ENCODE results near the gene MRPL39.

The MRPL39 gene

DNA sequence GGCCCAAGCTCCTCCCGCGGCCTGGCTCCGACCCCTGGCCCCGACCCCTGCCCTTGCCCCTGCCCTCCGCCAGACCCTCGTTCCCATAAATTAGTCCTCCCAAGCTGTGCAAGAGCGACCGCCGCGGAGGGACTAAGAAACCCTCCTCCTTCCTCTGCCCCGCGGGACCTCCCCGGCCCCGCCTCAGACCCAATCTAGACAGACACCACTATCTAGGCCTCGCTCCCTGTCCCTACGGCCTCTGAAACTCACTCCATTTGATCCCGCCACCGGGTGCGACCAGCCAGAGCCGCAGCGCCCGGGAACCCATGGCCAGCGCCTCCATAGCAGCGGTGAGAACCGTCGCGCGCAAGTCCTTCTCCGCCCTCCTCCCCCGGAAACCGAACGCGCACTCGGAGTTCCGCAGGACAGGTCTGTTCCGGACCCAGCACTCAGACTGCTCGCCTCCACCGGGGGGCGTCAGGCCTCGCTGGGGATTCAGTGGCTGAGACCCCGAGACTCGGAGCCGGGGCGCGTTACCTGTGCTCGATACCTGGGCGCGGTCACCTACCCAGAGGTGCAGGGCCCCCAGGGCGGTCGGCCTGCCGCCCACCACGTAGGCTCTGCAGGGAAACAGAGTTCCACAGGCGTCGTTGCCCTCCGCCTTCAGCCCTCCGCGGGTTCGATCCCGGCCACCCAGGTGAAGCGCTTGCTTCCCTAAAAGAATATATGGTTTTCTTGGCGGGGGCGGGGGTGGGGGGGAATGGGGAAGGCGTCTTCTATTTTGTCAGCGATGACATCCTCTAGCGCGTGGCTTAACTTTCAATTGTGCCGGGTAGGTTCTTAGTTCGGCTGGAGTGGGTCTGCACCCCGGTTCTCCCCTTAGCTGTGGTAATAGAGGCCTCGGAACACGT lies at the start of gene MRPL39:
Gene MRPL39 (minus strand): TSS at position 331 of the 893 bp plus-strand sequence. CDS start 6 bp downstream, at position 325.
- DNase-seq = peak; percentile 91 to 92
- TF ChIP-seq POLR2A (IDR thresholded peaks at IDR 0.05; ENCODE audit: low read length) (peak; percentile 79), GATA1 (IDR thresholded peaks at IDR 0.05; ENCODE audit: low read depth, low read length) (no peak)

- TF ChIP-seq POLR2A (IDR thresholded peaks at IDR 0.05; ENCODE audit: low read length) (no peak), GATA1 (IDR thresholded peaks at IDR 0.05; ENCODE audit: low read depth, low read length) (no peak)
- no peak for DNase-seq
These were observed 49.1 kb upstream of the MRPL39 start for GRCh38 chr21:25656412-25656811.

DNA sequence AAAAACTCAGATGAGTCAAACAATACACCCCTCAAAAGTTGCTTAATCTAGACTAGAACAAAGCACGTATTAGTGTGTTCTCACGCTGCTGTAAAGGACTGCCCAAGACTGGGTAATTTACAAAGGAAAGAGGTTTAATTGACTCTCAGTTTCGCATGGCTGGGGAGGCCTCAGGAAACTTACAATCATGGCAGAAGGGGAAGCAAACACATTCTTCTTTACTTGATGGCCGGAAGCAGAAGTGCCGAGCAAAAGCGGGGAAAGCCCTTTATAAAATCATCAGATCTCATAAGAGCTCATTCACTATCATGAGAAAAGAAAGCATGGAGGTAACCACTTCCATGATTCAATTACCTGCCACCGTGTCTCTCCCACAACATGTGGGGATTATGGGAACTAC lies 41.9 kb upstream of the MRPL39 start:
- no peak for DNase-seq
- TF ChIP-seq GATA1 (IDR thresholded peaks at IDR 0.05; ENCODE audit: low read depth, low read length) (no peak), POLR2A (IDR thresholded peaks at IDR 0.05; ENCODE audit: low read length) (no peak)

- TF ChIP-seq POLR2A (IDR thresholded peaks at IDR 0.05; ENCODE audit: low read length) (no peak), GATA1 (IDR thresholded peaks at IDR 0.05; ENCODE audit: low read depth, low read length) (no peak)
These were observed 40.4 kb upstream of the MRPL39 start for GRCh38 chr21:25647647-25648046.

DNA sequence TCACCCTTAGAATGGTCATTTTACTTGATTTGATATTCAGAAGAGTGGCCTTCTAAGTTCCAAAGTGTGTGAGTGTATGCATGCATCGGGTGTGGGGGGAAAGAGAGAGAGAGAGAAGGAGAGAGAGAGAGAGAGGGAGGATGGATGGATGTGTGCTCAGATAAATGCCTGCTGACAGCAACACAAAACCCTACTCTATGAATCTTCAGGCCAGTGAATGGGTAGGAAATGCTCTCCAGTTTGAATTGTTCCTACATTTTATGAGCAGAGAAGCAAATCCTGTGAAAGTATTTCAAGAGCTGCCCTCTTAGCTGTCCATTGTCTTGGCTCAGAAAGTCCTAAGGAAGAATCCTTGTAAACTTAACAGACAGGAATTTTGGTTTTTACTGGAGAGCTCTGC lies 39.2 kb upstream of the MRPL39 start:
- no peak for DNase-seq
- no peak for TF ChIP-seq POLR2A (IDR thresholded peaks at IDR 0.05; ENCODE audit: low read length)
- no peak for TF ChIP-seq GATA1 (IDR thresholded peaks at IDR 0.05; ENCODE audit: low read depth, low read length)

More at GRCh38 chr21:25647647-25648046, 40.4 kb upstream of the MRPL39 start:
- DNase-seq = no peak

- DNase-seq = no peak
- TF ChIP-seq GATA1 (IDR thresholded peaks at IDR 0.05; ENCODE audit: low read depth, low read length) (no peak), POLR2A (IDR thresholded peaks at IDR 0.05; ENCODE audit: low read length) (no peak)
These were observed 36.2 kb upstream of the MRPL39 start for GRCh38 chr21:25643486-25643885.

- DNase-seq = no peak
- TF ChIP-seq GATA1 (IDR thresholded peaks at IDR 0.05; ENCODE audit: low read depth, low read length) = no peak
- no peak for TF ChIP-seq POLR2A (IDR thresholded peaks at IDR 0.05; ENCODE audit: low read length)
These were observed 33.6 kb upstream of the MRPL39 start for GRCh38 chr21:25640943-25641292.

GRCh38 chr21:25640202-25640942 lies 33.1 kb upstream of the MRPL39 start:
- no peak for DNase-seq
- TF ChIP-seq POLR2A (IDR thresholded peaks at IDR 0.05; ENCODE audit: low read length) (no peak), GATA1 (IDR thresholded peaks at IDR 0.05; ENCODE audit: low read depth, low read length) (no peak)

DNA sequence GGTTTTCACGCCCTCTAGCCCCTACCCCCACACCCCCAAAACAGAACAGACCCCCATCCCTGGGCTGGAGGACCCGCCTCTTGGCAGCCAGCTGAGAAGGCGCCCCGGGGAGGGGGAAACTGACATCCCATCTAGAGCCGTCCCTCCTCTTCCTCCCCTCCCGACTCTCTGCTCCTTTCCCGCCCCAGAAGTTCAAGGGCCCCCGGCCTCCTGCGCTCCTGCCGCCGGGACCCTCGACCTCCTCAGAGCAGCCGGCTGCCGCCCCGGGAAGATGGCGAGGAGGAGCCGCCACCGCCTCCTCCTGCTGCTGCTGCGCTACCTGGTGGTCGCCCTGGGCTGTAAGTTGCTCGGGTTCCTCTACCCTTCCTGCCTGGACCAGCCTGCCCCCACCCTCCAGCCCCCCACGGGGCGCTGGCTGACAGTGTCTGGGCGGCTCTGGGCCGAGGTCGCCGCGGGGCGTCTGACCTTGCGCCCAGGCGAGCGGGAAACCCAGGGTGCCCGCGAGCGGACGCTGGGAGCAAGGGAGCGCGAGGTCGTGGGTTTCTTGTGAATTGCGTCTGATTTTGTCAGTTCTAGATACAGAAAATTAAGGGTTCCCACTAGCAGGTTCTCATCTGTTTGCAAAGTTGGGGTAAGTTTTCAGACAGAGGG lies 32.4 kb upstream of the MRPL39 start:
- peak in 1 of 2 experiments; percentile 5 for DNase-seq
- TF ChIP-seq GATA1 (IDR thresholded peaks at IDR 0.05; ENCODE audit: low read depth, low read length) = no peak
- TF ChIP-seq POLR2A (IDR thresholded peaks at IDR 0.05; ENCODE audit: low read length) = no peak

DNA sequence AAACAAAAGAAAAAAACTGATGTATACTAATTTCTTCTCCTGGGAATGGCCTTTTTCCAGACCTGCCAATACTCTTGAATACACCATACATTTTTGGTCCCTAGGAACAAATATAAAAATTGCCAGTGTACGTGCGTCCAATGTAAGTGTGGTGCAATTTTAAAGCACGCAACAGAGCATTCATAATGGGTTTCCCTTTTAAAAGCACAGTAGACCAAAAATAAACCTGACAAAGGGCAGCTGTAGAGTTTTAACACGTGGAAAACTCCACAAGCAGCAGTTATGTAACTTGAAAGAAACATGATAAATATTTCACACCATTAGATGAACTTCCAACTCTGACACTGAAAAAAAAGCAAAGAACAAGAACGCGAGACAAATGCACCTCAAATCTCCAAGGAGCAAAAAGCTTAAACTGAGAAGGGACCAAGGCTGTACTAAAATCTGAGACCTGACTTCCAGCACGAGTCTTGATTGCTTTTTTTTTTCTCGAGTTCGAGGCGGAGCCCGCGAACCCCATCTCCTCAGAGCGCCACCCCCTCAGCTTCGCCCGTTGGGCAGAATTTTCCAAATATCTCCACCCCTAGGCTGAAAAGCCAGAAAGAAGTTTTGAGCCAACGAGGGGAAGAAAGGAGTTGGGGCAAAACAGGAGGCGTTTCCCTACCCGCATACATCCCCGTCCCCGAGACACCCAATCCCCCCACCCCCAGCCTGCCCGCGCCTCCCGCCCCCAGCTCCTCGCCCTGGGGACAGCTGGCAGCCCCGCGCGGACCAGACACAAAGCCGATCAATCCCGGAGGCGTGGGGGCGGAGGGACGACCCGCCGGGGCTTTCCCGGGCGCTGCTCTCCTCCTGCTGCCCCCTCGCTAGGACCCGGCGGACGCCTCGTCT lies 31.6 kb upstream of the MRPL39 start, which contains the start of gene JAM2:
Gene JAM2 (plus strand): TSS at position 599 of the 891 bp plus-strand sequence. CDS start 564 bp downstream, outside the sequence.
- TF ChIP-seq POLR2A (IDR thresholded peaks at IDR 0.05; ENCODE audit: low read length) = no peak
- TF ChIP-seq GATA1 (IDR thresholded peaks at IDR 0.05; ENCODE audit: low read depth, low read length) = no peak
- no peak for DNase-seq

DNA sequence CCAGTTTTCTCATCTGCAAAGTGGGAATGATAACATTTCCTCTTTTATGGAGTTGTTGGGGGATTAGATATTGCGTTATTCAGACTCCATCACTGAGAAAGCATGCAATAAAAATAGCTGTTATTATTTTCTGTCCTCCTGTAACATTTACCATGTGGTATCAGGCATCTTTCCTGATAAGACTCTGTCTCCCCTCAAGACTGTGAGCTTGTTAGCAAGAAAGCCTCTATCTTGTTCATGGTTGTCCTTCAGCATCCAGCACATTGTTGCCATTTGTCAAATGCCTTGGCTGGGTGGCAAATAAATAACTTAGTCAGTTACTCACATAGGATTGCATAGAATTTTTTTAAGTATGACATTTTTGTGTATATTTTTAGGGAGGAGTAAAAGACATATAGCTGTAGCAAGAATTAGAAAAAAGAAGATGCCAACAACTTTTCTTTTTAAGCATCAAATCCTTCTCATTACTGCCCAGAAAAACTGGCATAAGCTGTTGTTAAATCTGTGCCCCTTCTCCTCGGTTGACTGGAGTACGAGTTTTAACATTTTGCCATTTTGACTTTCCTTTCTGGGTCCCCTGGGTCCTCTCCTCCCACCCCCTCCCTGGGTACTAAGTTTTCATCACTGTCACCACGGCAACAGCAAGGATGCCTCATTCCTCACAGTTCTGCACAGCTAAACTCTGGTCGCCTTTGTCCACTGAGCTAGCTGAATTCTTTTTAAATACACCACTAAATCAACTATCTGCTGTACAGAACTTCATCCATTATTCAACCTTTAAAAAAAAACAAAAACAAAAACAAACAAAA lies 30.8 kb upstream of the MRPL39 start:
- DNase-seq = no peak
- TF ChIP-seq POLR2A (IDR thresholded peaks at IDR 0.05; ENCODE audit: low read length) (no peak), GATA1 (IDR thresholded peaks at IDR 0.05; ENCODE audit: low read depth, low read length) (no peak)

DNA sequence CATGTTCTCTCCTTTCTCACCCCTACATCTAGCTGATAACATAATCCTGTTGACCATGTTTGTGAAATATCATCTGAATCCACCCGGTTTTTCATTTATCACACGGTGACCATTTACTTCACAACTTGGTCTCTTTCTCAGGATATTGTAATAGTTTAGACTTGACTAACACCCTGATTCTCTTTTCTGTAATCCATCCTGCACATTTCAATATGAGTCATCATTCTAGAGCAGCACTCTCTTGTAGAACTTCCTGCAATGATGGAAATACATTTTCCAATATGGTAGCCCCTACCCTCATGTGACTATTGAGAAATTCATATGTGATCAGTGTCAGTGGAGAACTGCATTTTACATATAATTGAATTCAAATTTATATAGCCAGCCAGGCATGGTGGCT lies 29.4 kb upstream of the MRPL39 start:
- DNase-seq = no peak
- no peak for TF ChIP-seq GATA1 (IDR thresholded peaks at IDR 0.05; ENCODE audit: low read depth, low read length)
- no peak for TF ChIP-seq POLR2A (IDR thresholded peaks at IDR 0.05; ENCODE audit: low read length)
